ENCODE measurements around the gene ADAM33.

GRCh38 chr20:3674995-3675900 lies 6.6 kb downstream of the ADAM33 start:
- TF ChIP-seq CTCF (IDR thresholded peaks at IDR 0.05) (no peak), POLR2A (IDR thresholded peaks at IDR 0.05) (no peak), POLR2AphosphoS5 (IDR thresholded peaks at IDR 0.05) (no peak), EP300 (IDR thresholded peaks at IDR 0.05) (no peak)

Data from upper lobe of left lung (tissue), 4 donors.